Gastrocnemius medialis (tissue), 4 donors: ENCODE data around the gene KTN1.

ENCODE experiments used
- POLR2A ChIP-seq, 2 donors: fragments of 450-650 bp; IDR thresholded peaks; one replicate each; pipeline ENCODE4 v1.6.1; 2017; ENCODE audit warnings: antibody characterized with exemption in 2 of 2, mild to moderate bottlenecking in 2 of 2, moderate library complexity in 2 of 2
- TF ChIP-seq, protein P1 (sequence below), 5 experiments: fragments of 450-650 bp in 3 of 5; fragments of 200-600 bp in 2 of 5; sonication (generic) in 2 of 5; IDR thresholded peaks in 4 of 5; conservative IDR thresholded peaks in 1 of 5; 1 replicate in 4 of 5; 2 replicates in 1 of 5; pipeline ENCODE4 v1.5.1; 2016 to 2019; ENCODE audit warnings: antibody characterized with exemption in 5 of 5, mild to moderate bottlenecking in 3 of 5, moderate library complexity in 3 of 5

DNA sequence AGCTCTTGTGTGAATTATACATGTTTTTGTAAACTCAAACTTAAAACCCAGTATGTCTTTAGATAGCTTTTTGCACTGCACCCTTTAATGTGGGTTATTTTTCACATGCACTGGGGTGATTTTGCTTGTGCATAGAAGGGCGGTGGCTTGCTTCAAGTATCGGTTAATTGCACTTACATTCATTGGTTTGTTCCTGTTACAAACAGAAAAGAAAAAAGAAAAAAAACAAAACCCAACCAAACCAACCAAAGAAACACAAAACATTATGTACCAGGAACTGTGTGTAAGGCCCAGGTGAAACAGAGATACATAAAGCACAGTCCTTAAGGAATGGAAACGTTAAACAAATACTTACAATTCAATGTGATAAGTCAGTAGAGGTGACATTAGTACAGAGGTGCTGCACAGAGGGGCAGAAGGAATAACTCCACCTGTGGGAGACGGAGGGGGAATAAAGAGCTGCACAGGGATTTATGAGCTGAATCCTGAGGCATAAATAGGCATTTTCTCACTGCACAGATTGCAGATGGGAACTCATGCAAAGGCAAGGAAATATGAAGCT is 151.4 kb downstream of the KTN1 start:
- TF ChIP-seq, protein P1, sequence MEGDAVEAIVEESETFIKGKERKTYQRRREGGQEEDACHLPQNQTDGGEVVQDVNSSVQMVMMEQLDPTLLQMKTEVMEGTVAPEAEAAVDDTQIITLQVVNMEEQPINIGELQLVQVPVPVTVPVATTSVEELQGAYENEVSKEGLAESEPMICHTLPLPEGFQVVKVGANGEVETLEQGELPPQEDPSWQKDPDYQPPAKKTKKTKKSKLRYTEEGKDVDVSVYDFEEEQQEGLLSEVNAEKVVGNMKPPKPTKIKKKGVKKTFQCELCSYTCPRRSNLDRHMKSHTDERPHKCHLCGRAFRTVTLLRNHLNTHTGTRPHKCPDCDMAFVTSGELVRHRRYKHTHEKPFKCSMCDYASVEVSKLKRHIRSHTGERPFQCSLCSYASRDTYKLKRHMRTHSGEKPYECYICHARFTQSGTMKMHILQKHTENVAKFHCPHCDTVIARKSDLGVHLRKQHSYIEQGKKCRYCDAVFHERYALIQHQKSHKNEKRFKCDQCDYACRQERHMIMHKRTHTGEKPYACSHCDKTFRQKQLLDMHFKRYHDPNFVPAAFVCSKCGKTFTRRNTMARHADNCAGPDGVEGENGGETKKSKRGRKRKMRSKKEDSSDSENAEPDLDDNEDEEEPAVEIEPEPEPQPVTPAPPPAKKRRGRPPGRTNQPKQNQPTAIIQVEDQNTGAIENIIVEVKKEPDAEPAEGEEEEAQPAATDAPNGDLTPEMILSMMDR (IDR thresholded peaks at IDR 0.05 in 4 of 5, conservative IDR thresholded peaks at IDR 0.05 in 1 of 5), result no peak
- no peak for TF ChIP-seq POLR2A (IDR thresholded peaks at IDR 0.05)
